MM.1S (cell line): Measurements from ENCODE around the gene INO80B.

ENCODE experiments used
- EZH2phosphoT487 ChIP-seq: fragments of 300-600 bp; sonication (generic); IDR thresholded peaks from 2 replicates; pipeline ENCODE4 v1.6.1; 2018; ENCODE audit warnings: antibody characterized with exemption, low read length
- TF ChIP-seq, protein P1 (sequence below): fragments of 300-600 bp; sonication (generic); IDR thresholded peaks from 2 replicates; pipeline ENCODE4 v1.5.1; 2016; ENCODE audit warnings: antibody characterized with exemption, low read length, mixed read lengths

DNA sequence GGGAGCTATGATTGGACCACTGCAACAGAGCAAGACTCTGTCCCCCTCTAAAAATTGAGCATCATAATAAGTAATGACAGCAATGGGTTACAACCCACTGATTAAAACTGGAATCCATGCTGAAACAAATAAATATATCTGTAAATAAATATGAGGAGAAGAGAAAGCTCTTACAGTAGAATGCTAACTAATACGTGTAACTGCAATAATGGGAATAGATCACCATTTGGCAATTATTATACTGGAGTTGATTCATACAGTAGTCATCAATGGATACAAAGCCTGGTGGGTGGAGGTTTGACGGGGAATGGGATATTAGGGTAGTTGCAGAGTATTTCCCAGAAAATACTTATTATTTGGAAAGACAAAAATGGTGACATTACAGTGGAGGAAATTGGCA lies 6.1 kb upstream of the INO80B start:
- TF ChIP-seq, protein P1, sequence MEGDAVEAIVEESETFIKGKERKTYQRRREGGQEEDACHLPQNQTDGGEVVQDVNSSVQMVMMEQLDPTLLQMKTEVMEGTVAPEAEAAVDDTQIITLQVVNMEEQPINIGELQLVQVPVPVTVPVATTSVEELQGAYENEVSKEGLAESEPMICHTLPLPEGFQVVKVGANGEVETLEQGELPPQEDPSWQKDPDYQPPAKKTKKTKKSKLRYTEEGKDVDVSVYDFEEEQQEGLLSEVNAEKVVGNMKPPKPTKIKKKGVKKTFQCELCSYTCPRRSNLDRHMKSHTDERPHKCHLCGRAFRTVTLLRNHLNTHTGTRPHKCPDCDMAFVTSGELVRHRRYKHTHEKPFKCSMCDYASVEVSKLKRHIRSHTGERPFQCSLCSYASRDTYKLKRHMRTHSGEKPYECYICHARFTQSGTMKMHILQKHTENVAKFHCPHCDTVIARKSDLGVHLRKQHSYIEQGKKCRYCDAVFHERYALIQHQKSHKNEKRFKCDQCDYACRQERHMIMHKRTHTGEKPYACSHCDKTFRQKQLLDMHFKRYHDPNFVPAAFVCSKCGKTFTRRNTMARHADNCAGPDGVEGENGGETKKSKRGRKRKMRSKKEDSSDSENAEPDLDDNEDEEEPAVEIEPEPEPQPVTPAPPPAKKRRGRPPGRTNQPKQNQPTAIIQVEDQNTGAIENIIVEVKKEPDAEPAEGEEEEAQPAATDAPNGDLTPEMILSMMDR: no peak
- TF ChIP-seq EZH2phosphoT487: no peak
